Kidney tubule cell (primary cell): Measurements from ENCODE around the gene WNT9B.
"Not testable (repeated sequence)": the region's sequence is repeated elsewhere in the genome, so short reads cannot be mapped to it uniquely, and the experiment has no call there.

ENCODE experiments used
- DNase-seq: peaks from one replicate; pipeline ENCODE4 v3.0.0-alpha.2; 2018; ENCODE audit warnings: low spot score

The WNT9B gene

DNA sequence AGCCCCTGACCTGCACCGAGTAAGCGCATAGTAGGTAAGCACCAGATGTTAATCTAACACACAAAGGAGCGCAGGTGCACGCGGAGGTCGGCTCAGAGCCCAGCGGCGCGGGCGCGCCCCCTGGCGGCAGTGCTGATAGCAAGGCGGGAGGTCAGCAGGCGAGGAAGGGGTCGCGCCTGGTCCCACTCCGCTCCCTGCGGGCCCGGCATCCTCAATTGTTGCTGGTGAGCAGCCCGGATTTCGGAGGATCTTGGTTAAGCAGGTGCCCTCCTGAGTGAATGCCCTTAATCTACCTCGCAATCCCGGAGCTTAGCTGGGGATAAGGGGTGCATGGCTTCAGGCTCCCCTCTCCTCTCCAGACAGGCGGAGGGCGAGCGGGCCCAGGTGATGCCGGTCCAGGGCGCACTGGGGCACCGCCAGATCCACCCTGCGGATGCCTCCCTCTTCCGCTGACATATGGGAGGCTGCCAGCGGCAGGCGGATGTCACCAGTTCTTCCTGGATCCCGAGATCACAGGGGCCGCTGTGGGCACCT lies 28.9 kb upstream of the WNT9B start:
- peak; percentile 18 for DNase-seq

DNA sequence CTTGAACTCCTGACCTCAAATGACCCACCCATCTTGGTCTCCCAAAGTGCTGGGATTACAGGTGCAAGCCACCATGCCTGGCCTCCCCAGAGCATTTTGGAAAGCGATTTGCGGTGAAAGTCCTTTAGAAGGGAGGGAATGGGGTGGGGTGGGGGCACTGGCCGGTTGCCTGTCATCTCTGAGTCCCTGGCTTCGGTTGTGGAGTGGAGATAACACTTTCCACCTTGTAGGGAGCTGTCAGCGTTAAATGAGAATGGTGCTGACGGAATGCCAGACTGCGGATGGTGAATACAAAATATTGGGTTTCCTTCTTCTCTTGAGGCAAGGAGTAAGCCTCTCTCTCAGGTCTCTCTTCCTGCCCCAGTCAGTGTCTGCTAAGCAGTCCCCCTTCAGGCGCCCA lies 27.7 kb upstream of the WNT9B start:
- DNase-seq = no peak

DNA sequence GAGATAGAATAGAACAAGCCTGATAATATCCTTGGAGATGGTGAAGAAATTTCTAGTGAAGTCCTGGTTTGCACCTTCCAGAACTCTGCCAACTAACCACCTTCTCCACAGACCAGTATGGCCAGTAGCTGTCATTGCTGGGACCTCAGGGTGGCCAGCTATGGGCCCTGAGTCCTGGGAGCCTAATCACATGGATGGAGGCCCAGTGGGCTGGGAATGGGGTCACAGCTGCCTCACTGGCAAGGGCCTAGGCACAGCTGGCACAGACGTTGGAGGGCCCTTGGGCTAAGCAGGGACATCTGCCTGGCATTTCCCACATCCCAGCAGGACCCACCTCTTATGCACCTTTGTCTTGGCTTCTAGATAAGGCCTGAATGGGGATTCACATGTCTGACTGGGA lies 25.3 kb upstream of the WNT9B start:
- no peak for DNase-seq

GRCh38 chr17:46827274-46827673 lies 24.1 kb upstream of the WNT9B start:
- DNase-seq = no peak

DNA sequence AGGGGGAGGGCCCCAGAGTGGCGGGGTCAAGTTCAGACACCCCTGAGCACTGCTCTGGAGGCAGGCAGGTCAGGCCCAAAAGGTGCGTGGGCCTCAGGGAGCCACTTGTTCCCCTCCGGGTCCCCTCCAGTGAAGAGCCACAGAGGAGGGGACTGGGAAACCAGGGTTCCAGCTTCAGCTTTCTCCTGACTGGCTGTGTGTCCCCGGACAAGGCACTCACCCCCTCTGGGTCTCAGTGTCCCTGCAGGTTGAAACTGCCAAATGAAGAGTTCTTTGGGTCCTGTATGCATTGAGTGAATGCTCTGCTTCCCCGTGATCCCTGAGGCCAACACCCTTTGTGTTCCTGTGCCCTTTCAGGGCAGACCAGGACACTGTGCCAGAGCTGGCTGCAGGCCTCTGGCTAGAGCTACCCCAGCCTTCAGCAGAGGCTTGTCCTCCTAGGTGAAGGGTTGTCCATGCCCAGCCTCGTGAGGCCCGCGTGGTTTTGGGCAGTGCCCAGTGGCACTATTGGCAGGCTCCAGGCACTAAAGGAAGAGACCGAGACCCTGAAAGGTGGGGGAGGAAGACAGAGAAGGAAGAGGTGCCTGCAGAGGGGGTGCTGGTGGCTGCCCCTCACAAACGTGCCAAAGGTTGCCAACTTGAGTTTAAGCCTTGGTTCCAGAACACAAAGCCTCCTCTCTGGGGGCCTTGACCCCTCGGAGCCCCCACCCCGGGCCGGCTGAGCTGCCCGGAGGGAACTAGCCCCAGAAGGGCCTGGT lies 19.6 kb upstream of the WNT9B start:
- no peak for DNase-seq

- no peak for DNase-seq
These were observed 19.0 kb upstream of the WNT9B start for GRCh38 chr17:46832331-46832821.

GRCh38 chr17:46832945-46833839 lies 18.2 kb upstream of the WNT9B start:
- peak; percentile 73 for DNase-seq

GRCh38 chr17:46833840-46834208 lies 17.6 kb upstream of the WNT9B start:
- DNase-seq = no peak

- no peak for DNase-seq
These were observed 16.5 kb upstream of the WNT9B start for GRCh38 chr17:46834846-46835245.

GRCh38 chr17:46836500-46836899 lies 14.9 kb upstream of the WNT9B start:
- DNase-seq = no peak

DNA sequence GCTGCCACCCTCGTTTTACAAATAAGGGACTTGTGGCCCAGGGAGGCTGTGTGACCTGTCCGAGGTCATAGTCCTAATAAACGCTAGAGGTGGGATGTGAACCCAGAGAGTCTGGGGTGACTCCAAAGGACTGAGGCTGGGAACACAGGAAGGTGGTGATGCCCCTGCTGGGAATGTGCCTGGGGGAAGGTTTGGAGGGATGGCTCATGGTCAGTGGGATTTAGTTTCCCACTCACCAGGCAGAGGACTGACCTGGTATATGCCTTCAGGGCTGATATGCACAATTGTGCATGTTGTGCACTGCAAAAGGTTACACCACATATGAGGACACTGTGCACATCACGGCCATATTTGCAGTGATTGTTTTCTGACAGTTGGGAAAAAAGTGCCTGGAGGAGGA lies 13.9 kb upstream of the WNT9B start:
- no peak for DNase-seq

GRCh38 chr17:46839211-46839610 lies 12.2 kb upstream of the WNT9B start:
- DNase-seq = no peak

DNA sequence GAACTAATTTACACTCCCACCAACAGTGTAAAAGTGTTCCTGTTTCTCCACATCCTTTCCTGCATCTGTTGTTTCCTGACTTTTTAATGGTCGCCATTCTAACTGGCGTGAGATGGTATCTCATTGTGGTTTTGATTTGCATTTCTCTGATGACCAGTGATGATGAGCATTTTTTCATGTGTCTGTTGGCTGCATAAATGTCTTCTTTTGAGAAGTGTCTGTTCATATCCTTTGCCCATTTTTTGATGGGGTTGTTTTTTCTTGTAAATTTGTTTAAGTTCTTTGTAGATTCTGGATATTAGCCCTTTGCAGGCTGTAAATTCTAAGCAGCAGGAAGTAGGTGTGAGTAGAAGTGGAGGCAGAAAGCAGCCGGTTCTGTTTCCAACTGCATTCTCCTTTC lies 10.8 kb upstream of the WNT9B start:
- DNase-seq = not testable (repeated sequence)

GRCh38 chr17:46841561-46842379 lies 9.6 kb upstream of the WNT9B start:
- no peak for DNase-seq

- DNase-seq = no peak
These were observed 8.5 kb upstream of the WNT9B start for GRCh38 chr17:46842835-46843234.

GRCh38 chr17:46847204-46848191 lies 3.9 kb upstream of the WNT9B start:
- DNase-seq = no peak

GRCh38 chr17:46848534-46848933 lies 2.8 kb upstream of the WNT9B start:
- DNase-seq = no peak

DNA sequence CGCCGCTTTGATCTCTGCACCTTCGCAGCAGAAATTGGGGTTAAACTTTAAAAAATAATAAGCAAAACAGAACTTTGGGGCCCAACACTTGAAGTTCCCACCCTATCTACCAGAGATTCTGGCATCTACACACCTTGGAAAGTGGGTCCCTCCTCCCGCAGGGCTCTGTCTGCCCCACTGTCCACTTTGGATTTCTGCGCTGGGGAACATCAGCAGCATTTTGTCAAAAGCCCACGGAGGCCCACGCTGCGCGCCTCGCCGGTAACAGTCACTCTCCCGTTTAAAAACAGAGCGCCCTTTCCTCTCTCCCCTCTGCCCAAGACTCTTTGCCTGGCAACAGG lies 725 bp upstream of the WNT9B start:
- no peak for DNase-seq

- DNase-seq = no peak
These were observed 2.6 kb downstream of the WNT9B start for GRCh38 chr17:46853896-46854444.

GRCh38 chr17:46854515-46854914 lies 3.1 kb downstream of the WNT9B start:
- no peak for DNase-seq

- no peak for DNase-seq
These were observed 3.6 kb downstream of the WNT9B start for GRCh38 chr17:46854948-46855347.
